ENCODE data around the gene KIF5B. TPM values are rescaled to one million over a fixed set of nuclear protein-coding genes. Genes with fewer than 3 reads are reported as not detected.

KIF5B gene
- total and polyA plus RNA-seq, 2 experiments from 2014 or later = 63.5 to 81.8 TPM

GRCh38 chr10:32077896-32078485 lies 21.8 kb upstream of the KIF5B start:
- H3K27me3 ChIP-seq (ENCODE audit: insufficient read depth) = no peaks in the 10 kb centered on the region
- H3K4me1 ChIP-seq (ENCODE audit: insufficient read depth) = peaks cover 10% of the 10 kb centered on the region
- no peaks in the 10 kb centered on the region for H3K9me2 ChIP-seq (ENCODE audit: insufficient read depth)
- H3K4me3 Mint-ChIP-seq = no peak overlapping the region
- no peak for DNase-seq (ENCODE audit: low spot score)
- no peaks in the 10 kb centered on the region for H3K36me3 Mint-ChIP-seq (ENCODE audit: low read depth)
- no peak overlapping the region for H3K4me3 ChIP-seq
- no peaks in the 10 kb centered on the region for H3K27me3 Mint-ChIP-seq (ENCODE audit: insufficient read depth, low read depth, poor library complexity)
- H3K9me3 Mint-ChIP-seq = no peaks in the 10 kb centered on the region
- H3K27ac ChIP-seq (ENCODE audit: low read depth) = no peak overlapping the region
- H3K4me1 Mint-ChIP-seq = peaks cover 10% of the 10 kb centered on the region
- H4K20me1 ChIP-seq (replicated peaks; ENCODE audit: insufficient read depth) = no peaks in the 10 kb centered on the region
- H3K79me2 ChIP-seq (replicated peaks; ENCODE audit: insufficient read depth) = no peaks in the 10 kb centered on the region
- peak overlapping the region; percentile 52; the same call in 1 of the 2 replicates for H2AFZ ChIP-seq
- H3F3A ChIP-seq (replicated peaks; ENCODE audit: low read depth) = no peaks in the 10 kb centered on the region
- H3K36me3 ChIP-seq (ENCODE audit: insufficient read depth) = no peaks in the 10 kb centered on the region
- no peak for ATAC-seq
- no peak overlapping the region for H3K27ac Mint-ChIP-seq
- TF ChIP-seq CTCF (conservative IDR thresholded peaks at IDR 0.05; ENCODE audit: low read depth in 2 of 2) (no peak), ZNF114 (CRISPR knock-in tag; IDR thresholded peaks at IDR 0.05) (no peak), STAT1 (IDR thresholded peaks at IDR 0.05; ENCODE audit: unreplicated experiment) (no peak), JUNB (IDR thresholded peaks at IDR 0.05; ENCODE audit: unreplicated experiment) (no peak), EZH2phosphoT487 (IDR thresholded peaks at IDR 0.05; ENCODE audit: unreplicated experiment) (no peak), EZH2 (IDR thresholded peaks at IDR 0.05; ENCODE audit: low read depth, unreplicated experiment) (no peak), POLR2AphosphoS5 (IDR thresholded peaks at IDR 0.05; ENCODE audit: low read depth) (no peak), ZNF331 (CRISPR knock-in tag; IDR thresholded peaks at IDR 0.05; ENCODE audit: low read depth) (no peak), ETS1 (IDR thresholded peaks at IDR 0.05) (no peak), NANOG (IDR thresholded peaks at IDR 0.05; ENCODE audit: borderline replicate concordance) (no peak), CREB1 (CRISPR knock-in tag; IDR thresholded peaks at IDR 0.05; ENCODE audit: low read depth) (no peak), REST (IDR thresholded peaks at IDR 0.05; ENCODE audit: unreplicated experiment) (no peak), ZNF462 (CRISPR knock-in tag; IDR thresholded peaks at IDR 0.05) (no peak)
- no peak overlapping the region for H3K4me2 ChIP-seq

Data from GM23338 (cell line).